Common myeloid progenitor, CD34-positive (primary cell): ENCODE data around the gene RAB20.

Source experiments
- CTCF ChIA-PET: fragments of 350-600 bp; sonication (Branson Sonifier 250); formaldehyde crosslinking; loops from one replicate; lab custom pipeline; 2021; ENCODE audit warnings: antibody characterized with exemption; lab: Charles Lee
- POLR2A ChIA-PET: fragments of 350-600 bp; sonication (Branson Sonifier 250); formaldehyde crosslinking; loops from one replicate; lab custom pipeline; 2021; ENCODE audit warnings: antibody characterized with exemption; lab: Charles Lee
- DNase-seq, 3 donors: peaks; one replicate each; pipeline versions ENCODE4 v3.0.0 to v3.0.0-alpha.2; 2013
- H3K27ac ChIP-seq, 2 experiments: 1 replicate in 1 of 2; 2 replicates in 1 of 2; pipeline ENCODE4 v1.7.0; 2013; ENCODE audit warnings: inconsistent platforms in 2 of 2, low read length in 2 of 2, mild to moderate bottlenecking in 2 of 2, low read depth in 1 of 2, moderate library complexity in 1 of 2; ENCODE audit not compliant: severe bottlenecking in 2 of 2, insufficient read depth in 1 of 2, poor library complexity in 1 of 2
- H3K27me3 ChIP-seq, 5 experiments: replicated peaks in 2 of 5; 1 replicate in 3 of 5; 2 replicates in 2 of 5; pipeline versions ENCODE4 v1.6.1 to v1.7.0; 2013; ENCODE audit warnings: low read length in 4 of 5, mild to moderate bottlenecking in 2 of 5, moderate library complexity in 2 of 5, inconsistent platforms in 1 of 5; ENCODE audit not compliant: insufficient read depth in 5 of 5, control insufficient read depth in 4 of 5
- H3K36me3 ChIP-seq, 4 experiments: 1 replicate in 2 of 4; 2 replicates in 2 of 4; pipeline versions ENCODE4 v1.6.1 to v1.7.0; 2013; ENCODE audit warnings: low read length in 3 of 4, control low read depth in 1 of 4, mild to moderate bottlenecking in 1 of 4; ENCODE audit not compliant: control insufficient read depth in 4 of 4, insufficient read depth in 4 of 4
- H3K4me1 ChIP-seq, 4 experiments: 1 replicate in 3 of 4; 2 replicates in 1 of 4; pipeline versions ENCODE4 v1.6.1 to v1.7.1; 2013; ENCODE audit warnings: low read length in 3 of 4, mild to moderate bottlenecking in 3 of 4, control low read depth in 1 of 4, inconsistent platforms in 1 of 4, moderate library complexity in 1 of 4; ENCODE audit not compliant: control insufficient read depth in 4 of 4, insufficient read depth in 4 of 4; ENCODE audit errors: control extremely low read depth in 1 of 4
- H3K4me3 ChIP-seq, 7 experiments: 1 replicate in 4 of 7; 2 replicates in 3 of 7; pipeline versions ENCODE4 v1.5.1 to v1.7.0; 2013; ENCODE audit warnings: mild to moderate bottlenecking in 7 of 7, low read length in 6 of 7, moderate library complexity in 6 of 7, inconsistent platforms in 2 of 7, low read depth in 2 of 7, control low read depth in 1 of 7; ENCODE audit not compliant: insufficient read depth in 4 of 7, control insufficient read depth in 1 of 7; ENCODE audit errors: extremely low read depth in 1 of 7
- H3K9me3 ChIP-seq, 5 experiments: 1 replicate in 4 of 5; 2 replicates in 1 of 5; pipeline versions ENCODE4 v1.6.1 to v1.7.1; 2013; ENCODE audit warnings: low read length in 4 of 5, mild to moderate bottlenecking in 2 of 5, inconsistent platforms in 1 of 5, low read depth in 1 of 5, moderate library complexity in 1 of 5; ENCODE audit not compliant: control insufficient read depth in 4 of 5, insufficient read depth in 2 of 5; ENCODE audit errors: control extremely low read depth in 1 of 5
- WGBS: methylation state at CpG from one replicate; pipeline ENCODE4 v1.1.5; 2013; ENCODE audit not compliant: insufficient coverage; 5-methylcytosine and 5-hydroxymethylcytosine counted together

The RAB20 gene

GRCh38 chr13:110540871-110541525 is 20.5 kb downstream of the RAB20 start:
- Histone ChIP-seq H3K36me3 (no peaks in the 10 kb centered on the region), H3K27me3 (peaks cover 0 to 3% (median 0%) of the 10 kb centered on the region in 5 experiments), H3K4me3 (no peak overlapping the region), H3K4me1 (peaks cover 5 to 22% (median 19%) of the 10 kb centered on the region in 4 experiments), H3K9me3 (peaks cover 0 to 8% (median 4%) of the 10 kb centered on the region in 5 experiments), H3K27ac (no peak overlapping the region)
- WGBS, result 89% methylated on average over 14 of the region's 15 CpGs
- ChIA-PET CTCF (no interaction called here), POLR2A (interaction anchor here (0.6 kb wide), 1 partner anchor 13 kb away, joined by 4 read pairs; no protein-coding TSS in a partner anchor)
- no peak for DNase-seq

DNA sequence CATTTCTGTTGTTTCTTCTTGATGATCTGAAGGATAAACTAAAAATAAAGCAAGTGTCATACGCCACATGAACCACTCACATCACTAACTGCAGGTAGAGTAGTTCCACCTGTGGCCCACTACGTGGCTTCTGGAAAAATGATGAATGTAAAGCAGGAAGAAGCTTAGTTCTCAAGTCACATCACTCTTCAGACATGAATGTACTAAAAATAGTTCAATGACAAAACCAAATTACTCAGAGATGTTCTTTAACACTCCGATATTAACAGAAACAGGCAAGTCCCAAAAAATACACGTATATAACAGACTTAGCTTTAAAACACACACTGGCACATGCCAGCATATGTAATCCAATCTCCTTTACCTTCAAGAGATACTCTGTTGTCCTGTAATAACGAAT is 21.6 kb downstream of the RAB20 start:
- peaks cover 0 to 8% (median 4%) of the 10 kb centered on the region in 5 experiments for H3K9me3 ChIP-seq
- POLR2A ChIA-PET, result interaction anchor here (0.6 kb wide), 2 partner anchors 11 to 12 kb away, joined by 3 to 4 read pairs; no protein-coding TSS in a partner anchor
- no peak overlapping the region for H3K27ac ChIP-seq
- H3K4me3 ChIP-seq, result no peak overlapping the region
- WGBS, result 100% methylated on average over 2 of the region's 5 CpGs
- H3K27me3 ChIP-seq, result no peaks in the 10 kb centered on the region
- no peak for DNase-seq
- peaks cover 5 to 24% (median 20%) of the 10 kb centered on the region in 4 experiments for H3K4me1 ChIP-seq
- CTCF ChIA-PET, result no interaction called here
- H3K36me3 ChIP-seq, result no peaks in the 10 kb centered on the region

GRCh38 chr13:110538632-110539031 is 22.9 kb downstream of the RAB20 start:
- POLR2A ChIA-PET, result interaction anchor here (1.3 kb wide), 1 partner anchor 28 kb away, joined by 3 read pairs; no protein-coding TSS in a partner anchor
- 8% methylated on average over 2 of the region's 5 CpGs for WGBS
- Histone ChIP-seq H3K36me3 (no peaks in the 10 kb centered on the region), H3K27me3 (no peaks in the 10 kb centered on the region), H3K4me1 (peaks cover 5 to 24% (median 20%) of the 10 kb centered on the region in 4 experiments), H3K4me3 (no peak overlapping the region), H3K9me3 (no peaks in the 10 kb centered on the region), H3K27ac (no peak overlapping the region)
- peak in 2 of 3 donors; percentile 24 to 45 for DNase-seq
- CTCF ChIA-PET, result no interaction called here

GRCh38 chr13:110536006-110536693 is 25.4 kb downstream of the RAB20 start:
- Histone ChIP-seq H3K4me3 (no peak overlapping the region), H3K27me3 (no peaks in the 10 kb centered on the region), H3K9me3 (peaks cover 0 to 2% (median 0%) of the 10 kb centered on the region in 5 experiments), H3K36me3 (no peaks in the 10 kb centered on the region), H3K27ac (no peak overlapping the region), H3K4me1 (peaks cover 5 to 24% (median 20%) of the 10 kb centered on the region in 4 experiments)
- ChIA-PET CTCF (interaction anchor here (1.0 to 1.5 kb wide), 4 partner anchors 13 to 80 kb away, joined by 3 to 5 read pairs (median 3); no protein-coding TSS in a partner anchor), POLR2A (no interaction called here)
- WGBS, result 81% methylated on average over 10 of the region's 18 CpGs
- DNase-seq, result peak; percentile 36 to 76 (median 71)

DNA sequence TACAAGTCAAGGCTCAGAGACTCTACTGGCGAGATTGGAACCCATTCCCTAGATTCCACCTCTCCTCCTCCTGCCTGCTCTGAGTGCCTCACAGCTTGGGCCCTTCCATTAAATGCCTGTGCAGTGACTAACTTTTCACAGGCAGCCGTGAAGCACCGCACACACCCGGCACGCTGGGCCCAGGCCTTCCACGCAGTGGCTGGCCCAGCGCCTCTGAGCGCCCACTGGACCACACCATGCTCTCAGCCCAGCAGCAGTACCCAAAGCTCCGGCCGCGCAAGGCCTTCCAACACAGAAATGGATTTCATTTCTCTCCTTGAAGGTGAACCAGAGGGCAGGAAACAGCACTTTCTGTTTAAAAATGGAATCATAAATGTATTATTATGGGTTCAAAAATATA is 26.0 kb downstream of the RAB20 start:
- WGBS, result 93% methylated on average over 7 of the region's 11 CpGs
- peaks cover 0 to 8% (median 0%) of the 10 kb centered on the region in 5 experiments for H3K9me3 ChIP-seq
- H3K36me3 ChIP-seq, result no peaks in the 10 kb centered on the region
- no peak overlapping the region for H3K27ac ChIP-seq
- H3K4me1 ChIP-seq, result peaks cover 5 to 24% (median 20%) of the 10 kb centered on the region in 4 experiments
- no peak for DNase-seq
- ChIA-PET POLR2A (no interaction called here), CTCF (interaction anchor here (1.4 to 1.5 kb wide), 2 partner anchors 25 to 80 kb away, joined by 3 to 5 read pairs; no protein-coding TSS in a partner anchor)
- no peak overlapping the region for H3K4me3 ChIP-seq
- H3K27me3 ChIP-seq, result no peaks in the 10 kb centered on the region

DNA sequence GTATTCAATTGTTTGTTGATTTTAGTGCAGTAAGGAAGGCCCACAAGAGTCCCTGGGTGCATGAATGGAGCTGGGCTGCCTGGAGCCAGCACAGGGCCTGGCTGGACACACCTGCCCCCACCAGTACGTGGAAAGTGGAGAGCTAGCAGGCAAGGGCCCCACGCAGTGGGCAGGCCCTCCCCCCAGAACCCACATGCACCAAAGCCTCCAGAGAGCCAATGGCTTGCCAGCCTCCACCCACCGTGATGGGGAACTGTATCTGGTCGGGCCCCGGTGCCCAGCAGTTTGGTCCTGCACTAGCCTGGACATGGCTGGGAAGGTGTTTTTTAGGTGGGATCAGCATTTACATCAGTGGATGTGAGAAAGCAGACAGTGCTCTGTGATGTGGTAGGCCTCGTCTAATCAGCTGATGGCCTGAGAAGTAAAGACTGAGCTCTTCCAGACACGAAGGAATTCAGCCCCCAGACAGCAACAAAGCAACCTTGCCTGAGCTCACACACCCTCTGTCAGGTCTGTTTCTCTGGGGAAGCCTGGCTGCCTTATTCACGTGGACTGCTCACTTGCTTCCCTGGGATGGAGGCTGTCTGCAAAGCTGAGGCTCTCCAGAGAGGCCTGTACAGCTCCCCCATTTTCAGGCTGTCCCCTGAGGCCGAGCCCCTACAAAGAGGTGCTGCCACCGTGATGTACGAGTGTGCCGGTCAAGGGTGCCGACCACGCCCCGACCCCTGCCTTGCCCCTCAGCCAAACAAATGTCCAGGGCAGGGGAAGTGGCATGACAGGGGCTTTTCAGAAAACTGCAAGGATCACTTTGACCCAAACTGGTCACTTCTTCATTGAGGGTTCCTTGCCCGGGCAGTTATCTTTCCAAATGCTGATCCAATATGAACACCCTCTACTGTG is 27.5 kb downstream of the RAB20 start:
- 91% methylated on average over 11 of the region's 16 CpGs for WGBS
- peaks cover 5 to 24% (median 20%) of the 10 kb centered on the region in 4 experiments for H3K4me1 ChIP-seq
- no peak for DNase-seq
- no peaks in the 10 kb centered on the region for H3K36me3 ChIP-seq
- no peaks in the 10 kb centered on the region for H3K27me3 ChIP-seq
- H3K9me3 ChIP-seq, result peaks cover 0 to 8% (median 0%) of the 10 kb centered on the region in 5 experiments
- no peak overlapping the region for H3K27ac ChIP-seq
- ChIA-PET POLR2A (interaction anchor here (0.6 kb wide), 1 partner anchor 59 kb away, joined by 4 read pairs; no protein-coding TSS in a partner anchor), CTCF (interaction anchor here (1.4 kb wide), 1 partner anchor 23 kb away, joined by 3 read pairs; no protein-coding TSS in a partner anchor)
- H3K4me3 ChIP-seq, result no peak overlapping the region
